Testis (tissue), 3 donors: ENCODE results near the gene RBM33. TPM values are rescaled to one million over a fixed set of nuclear protein-coding genes. Genes with fewer than 3 reads are reported as not detected.

Source experiments
- DNase-seq: peaks from one replicate; pipeline ENCODE4 v3.0.0-alpha.2; 2019
- H3K27ac ChIP-seq, 2 donors: fragments of 200-600 bp; sonication (generic); one replicate each; pipeline ENCODE4 v1.5.1; 2019
- H3K27me3 ChIP-seq: fragments of 200-600 bp; sonication (generic); one replicate; pipeline ENCODE4 v1.5.1; 2019
- H3K36me3 ChIP-seq: fragments of 200-600 bp; sonication (generic); one replicate; pipeline ENCODE4 v1.5.1; 2017; ENCODE audit warnings: low read depth; ENCODE audit errors: missing control alignments
- H3K4me1 ChIP-seq: fragments of 200-600 bp; sonication (generic); one replicate; pipeline ENCODE4 v1.5.1; 2019
- H3K4me3 ChIP-seq, 2 donors: fragments of 200-600 bp; sonication (generic); one replicate each; pipeline ENCODE4 v1.5.1; 2017 to 2019
- H3K9me3 ChIP-seq: fragments of 200-600 bp; sonication (generic); one replicate; pipeline ENCODE4 v1.5.1; 2017
- CTCF ChIP-seq, 3 experiments: fragments of 450-650 bp in 2 of 3; fragments of 200-600 bp in 1 of 3; sonication (generic) in 1 of 3; IDR thresholded peaks; one replicate each; pipeline ENCODE4 v1.5.1; 2016 to 2019; ENCODE audit warnings: antibody characterized with exemption in 3 of 3, mild to moderate bottlenecking in 2 of 3, moderate library complexity in 1 of 3
- POLR2A ChIP-seq: fragments of 450-650 bp; IDR thresholded peaks from one replicate; pipeline ENCODE4 v1.6.1; 2017; ENCODE audit warnings: antibody characterized with exemption, mild to moderate bottlenecking, moderate library complexity
- WGBS, 2 donors: methylation state at CpG; one replicate each; pipeline ENCODE4 v1.1.5; 2018; 5-methylcytosine and 5-hydroxymethylcytosine counted together
- intact Hi-C: fragments of 100-400 bp; cut with DNase I; formaldehyde crosslinking; loops from one replicate; pipeline ENCODE4 v1.15.1; 2023; ENCODE audit warnings: low total_unique reads
- polyA plus RNA-seq: library from polyadenylated mRNA; stranded (reverse); fragments of 350-450 nt; fragmentation: Illumina TruSeq; extraction: RNeasy Lipid Tissue Mini Kit (QIAGEN cat#74804); gene quantifications from one replicate; pipeline ENCODE4 v1.2.3, GENCODE V29; 2014; ENCODE audit warnings: low read depth, low replicate concordance; ENCODE audit not compliant: insufficient read depth
- total RNA-seq, 2 donors: library from RNA; depleted of rRNA; stranded (reverse); fragments of >200 nt; gene quantifications; one replicate each; pipeline ENCODE4 v1.2.3, GENCODE V29; 2016

Gene RBM33
- total and polyA plus RNA-seq, 3 donors from 2014 or later: 27.3 to 104 (median 93.4) TPM

- TF ChIP-seq POLR2A (no peak), CTCF (IDR thresholded peaks at IDR 0.05) (no peak)
- Histone ChIP-seq H3K4me1 (no peaks in the 10 kb centered on the region), H3K4me3 (no peak overlapping the region), H3K9me3 (no peaks in the 10 kb centered on the region), H3K27ac (no peak overlapping the region), H3K36me3 (no peaks in the 10 kb centered on the region), H3K27me3 (no peaks in the 10 kb centered on the region)
- intact Hi-C loops: no loop called here
- 85 to 87% methylated on average over 16 of the region's 16 CpGs for WGBS, 2 donors
- no peak for DNase-seq
Measured at GRCh38 chr7:155618708-155619633, 25.5 kb upstream of the RBM33 start.

GRCh38 chr7:155619634-155620271, 24.7 kb upstream of the RBM33 start:
- no peaks in the 10 kb centered on the region for H3K9me3 ChIP-seq
- H3K4me3 ChIP-seq: no peak overlapping the region
- no peaks in the 10 kb centered on the region for H3K4me1 ChIP-seq
- intact Hi-C loops: no loop called here
- TF ChIP-seq POLR2A (no peak), CTCF (IDR thresholded peaks at IDR 0.05) (no peak)
- H3K27me3 ChIP-seq: no peaks in the 10 kb centered on the region
- no peaks in the 10 kb centered on the region for H3K36me3 ChIP-seq
- DNase-seq: no peak
- H3K27ac ChIP-seq: no peak overlapping the region
- WGBS, 2 donors: 74 to 93% methylated on average over 7 of the region's 7 CpGs

GRCh38 chr7:155620497-155620896, 24.0 kb upstream of the RBM33 start:
- Histone ChIP-seq H3K4me3 (no peak overlapping the region), H3K27me3 (no peaks in the 10 kb centered on the region), H3K9me3 (no peaks in the 10 kb centered on the region), H3K4me1 (no peaks in the 10 kb centered on the region), H3K36me3 (no peaks in the 10 kb centered on the region), H3K27ac (no peak overlapping the region)
- TF ChIP-seq CTCF (IDR thresholded peaks at IDR 0.05) (no peak), POLR2A (no peak)
- 92% methylated on average over 6 of the region's 6 CpGs for whole genome bisulfite sequencing, 2 donors
- DNase-seq: no peak
- intact Hi-C loops: no loop called here

GRCh38 chr7:155621418-155621980, 23.0 kb upstream of the RBM33 start:
- Histone ChIP-seq H3K4me1 (no peaks in the 10 kb centered on the region), H3K27me3 (no peaks in the 10 kb centered on the region)
- 79 to 88% methylated on average over 10 of the region's 10 CpGs for WGBS, 2 donors

More at GRCh38 chr7:155621418-155621980, 23.0 kb upstream of the RBM33 start:
- intact Hi-C loops: no loop called here
- Histone ChIP-seq H3K4me3 (no peak overlapping the region), H3K27ac (no peak overlapping the region), H3K36me3 (no peaks in the 10 kb centered on the region), H3K9me3 (no peaks in the 10 kb centered on the region)
- DNase-seq: no peak
- no peak for TF ChIP-seq POLR2A
- no peak for TF ChIP-seq CTCF (IDR thresholded peaks at IDR 0.05)
